ENCODE data around the gene FUT7. TPM values are rescaled to one million over a fixed set of nuclear protein-coding genes. Genes with fewer than 3 reads are reported as not detected.

FUT7 gene
- total and polyA plus RNA-seq, 2 of the 8 experiments (the other 6 are each of a cell fraction or from before 2014, with no cell fraction given): not detected

DNA sequence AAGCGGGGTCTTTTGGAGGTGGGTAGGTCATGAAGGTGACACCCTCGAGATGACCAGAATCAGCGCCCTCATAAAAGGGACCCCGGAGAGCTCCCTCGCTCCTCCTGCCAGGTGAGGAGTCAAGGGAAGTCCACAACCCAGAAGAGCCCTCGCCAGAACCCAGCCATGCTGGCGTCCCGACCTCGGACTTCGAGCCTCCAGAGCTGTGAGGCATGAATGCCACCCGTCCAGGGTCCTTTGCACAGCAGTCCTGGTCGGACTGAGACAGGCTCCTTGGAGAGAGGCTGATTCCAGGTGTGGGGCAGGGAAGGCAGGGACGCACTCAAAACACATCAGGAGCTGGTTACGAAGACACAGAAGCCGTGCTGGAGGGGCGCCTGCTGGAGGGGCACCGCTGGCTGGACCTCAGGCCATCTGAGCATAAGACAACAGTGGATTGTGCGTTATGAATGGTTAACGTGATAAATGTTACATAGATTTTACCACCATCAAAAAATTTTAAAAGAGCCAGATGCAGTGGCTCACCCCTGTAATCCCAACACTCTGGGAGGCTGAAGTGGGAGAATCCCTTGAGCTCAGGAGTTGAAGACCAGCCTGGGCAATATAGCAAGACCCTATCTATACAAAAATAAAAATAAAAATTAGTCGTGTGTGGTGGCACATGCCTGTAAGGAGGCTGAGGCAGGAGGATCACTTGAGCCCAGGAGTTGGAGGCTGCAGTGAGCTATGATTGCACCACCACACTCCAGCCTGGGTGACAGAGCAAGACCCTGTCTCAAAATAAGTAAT lies 29.8 kb downstream of the FUT7 start:
- no peak overlapping the region for H4K5ac ChIP-seq (ENCODE audit: insufficient read length, low read depth, low read length)
- WGBS, 2 experiments (ENCODE audit: extremely low coverage in 1 of 2, insufficient coverage in 1 of 2, insufficient read length in 1 of 2, insufficient replicate concordance in 2 of 2, low coverage in 1 of 2, low lambda C conversion rate in 2 of 2, missing lambda C conversion rate in 1 of 2): 87% methylated on average over 15 of the region's 20 CpGs; no CpG with 5 or more reads in 1 of the 2 experiments
- no peak for FAIRE-seq
- TF ChIP-seq POLR2AphosphoS5 (IDR thresholded peaks at IDR 0.05; ENCODE audit: low read depth, low read length) (no peak), POLR2A (IDR thresholded peaks at IDR 0.05; ENCODE audit: control extremely low read depth in 1 of 2, low read depth in 2 of 2, low read length in 2 of 2) (no peak), KDM1A (IDR thresholded peaks at IDR 0.05; ENCODE audit: borderline replicate concordance, low read length) (no peak), RBBP5 (IDR thresholded peaks at IDR 0.05; ENCODE audit: borderline replicate concordance, low read depth, low read length) (no peak), KDM5A (IDR thresholded peaks at IDR 0.05; ENCODE audit: low read length) (no peak), EGR1 (IDR thresholded peaks at IDR 0.05; ENCODE audit: borderline replicate concordance, low read depth, low read length) (no peak), EP300 (IDR thresholded peaks at IDR 0.05; ENCODE audit: borderline replicate concordance in 1 of 2, low read depth in 2 of 2, low read length in 2 of 2) (no peak), TAF7 (optimal IDR thresholded peaks at IDR 0.05; ENCODE audit: borderline replicate concordance, low read depth, low read length) (no peak), SP4 (IDR thresholded peaks at IDR 0.05; ENCODE audit: low read length) (no peak), CTBP2 (IDR thresholded peaks at IDR 0.05; ENCODE audit: borderline replicate concordance, insufficient read depth, insufficient read length, low read length) (no peak), BCL11A (IDR thresholded peaks at IDR 0.05; ENCODE audit: low read depth in 2 of 2, low read length in 2 of 2) (no peak), CBX5 (IDR thresholded peaks at IDR 0.05; ENCODE audit: low read depth, low read length) (no peak)

More for the DNA sequence above, 29.8 kb downstream of the FUT7 start:
- no peak overlapping the region for H4K91ac ChIP-seq (replicated peaks; ENCODE audit: insufficient read length, low read length)
- peaks cover 2% of the 10 kb centered on the region; the same call in 1 of the 2 replicates for H3K23me2 ChIP-seq (ENCODE audit: low read depth, low read length)
- H3K9me3 ChIP-seq (ENCODE audit: insufficient read depth in 2 of 2, low read depth in 1 of 2, low read length in 1 of 2): peaks cover 0 to 10% of the 10 kb centered on the region in 2 experiments; a peak in 1 of 4 replicates
- H2AFZ ChIP-seq (ENCODE audit: low read length): no peak overlapping the region
- H3K79me1 ChIP-seq (ENCODE audit: low read depth, low read length): no peaks in the 10 kb centered on the region
- H3K79me2 ChIP-seq (ENCODE audit: control insufficient read depth in 1 of 2, insufficient read depth in 2 of 2, low read length in 2 of 2): no peaks in the 10 kb centered on the region
- no peak overlapping the region for H2BK15ac ChIP-seq (ENCODE audit: low read length)
- no peak overlapping the region for H3K4me2 ChIP-seq (ENCODE audit: insufficient read depth in 1 of 2, low read depth in 2 of 2, low read length in 2 of 2)
- no peak overlapping the region for H2BK5ac ChIP-seq (ENCODE audit: low read depth, low read length)
- no peaks in the 10 kb centered on the region; a peak in 1 of 7 replicates for H3K27me3 ChIP-seq (replicated peaks in 1 of 4; ENCODE audit: control insufficient read depth in 3 of 4, extremely low read depth in 1 of 4, insufficient read depth in 3 of 4, low read length in 3 of 4)
- no peak overlapping the region for H3K27ac ChIP-seq (ENCODE audit: low read depth, low read length)
- H2BK12ac ChIP-seq (ENCODE audit: low read depth, low read length): no peak overlapping the region
- H3K4me1 ChIP-seq (replicated peaks in 1 of 4; ENCODE audit: control insufficient read depth in 3 of 4, insufficient read depth in 4 of 4, low read length in 3 of 4): peaks cover 0 to 6% (median 4%) of the 10 kb centered on the region in 4 experiments; a peak in 6 of 7 replicates
- DNase-seq (ENCODE audit: low read depth in 1 of 2, low spot score in 2 of 2): no peak
- H3K18ac ChIP-seq (ENCODE audit: extremely low read depth, low read length): no peak overlapping the region
- H2BK120ac ChIP-seq (replicated peaks; ENCODE audit: low read depth, low read length): no peak overlapping the region
- no peak overlapping the region for H3K4me3 ChIP-seq (ENCODE audit: extremely low read depth in 1 of 4, insufficient read depth in 2 of 4, low read depth in 3 of 4, low read length in 4 of 4)
- H2BK20ac ChIP-seq (ENCODE audit: low read length): no peak overlapping the region
- H3K36me3 ChIP-seq (ENCODE audit: control insufficient read depth in 2 of 4, insufficient read depth in 4 of 4, low read length in 3 of 4): no peaks in the 10 kb centered on the region
- no peak overlapping the region for H3K4ac ChIP-seq (replicated peaks; ENCODE audit: insufficient read length, low read depth, low read length)
- no peak overlapping the region for H3K9ac ChIP-seq (replicated peaks in 1 of 4; ENCODE audit: extremely low read depth in 1 of 4, low read depth in 3 of 4, low read length in 3 of 4)
- H4K8ac ChIP-seq (ENCODE audit: extremely low read depth, insufficient read depth, low read length): no peak overlapping the region
- H4K20me1 ChIP-seq (replicated peaks in 1 of 2; ENCODE audit: control insufficient read depth in 1 of 2, insufficient read depth in 2 of 2, low read length in 2 of 2): no peaks in the 10 kb centered on the region
- H2AK5ac ChIP-seq (ENCODE audit: low read depth, low read length): no peak overlapping the region
- no peak overlapping the region for H3K56ac ChIP-seq (replicated peaks; ENCODE audit: insufficient read length, low read depth, low read length)
- CTCF ChIA-PET (ENCODE audit: partially characterized antibody): interaction anchor here (0.6 to 3.5 kb wide), 10 partner anchors 19 to 214 kb away, joined by 3 to 21 read pairs (median 6); partner anchors contain the start of gene DPP7
- no peak overlapping the region for H3K23ac ChIP-seq (ENCODE audit: insufficient read length)
- H3K14ac ChIP-seq (ENCODE audit: insufficient read length): no peak overlapping the region
- POLR2A ChIA-PET (ENCODE audit: partially characterized antibody): no interaction called here
